ENCODE measurements around the gene CCDC85C. TPM values are rescaled to one million over a fixed set of nuclear protein-coding genes. Genes with fewer than 3 reads are reported as not detected.

The CCDC85C gene
- polyA plus RNA-seq, 2 donors: 30.1 to 51.0 TPM

DNA sequence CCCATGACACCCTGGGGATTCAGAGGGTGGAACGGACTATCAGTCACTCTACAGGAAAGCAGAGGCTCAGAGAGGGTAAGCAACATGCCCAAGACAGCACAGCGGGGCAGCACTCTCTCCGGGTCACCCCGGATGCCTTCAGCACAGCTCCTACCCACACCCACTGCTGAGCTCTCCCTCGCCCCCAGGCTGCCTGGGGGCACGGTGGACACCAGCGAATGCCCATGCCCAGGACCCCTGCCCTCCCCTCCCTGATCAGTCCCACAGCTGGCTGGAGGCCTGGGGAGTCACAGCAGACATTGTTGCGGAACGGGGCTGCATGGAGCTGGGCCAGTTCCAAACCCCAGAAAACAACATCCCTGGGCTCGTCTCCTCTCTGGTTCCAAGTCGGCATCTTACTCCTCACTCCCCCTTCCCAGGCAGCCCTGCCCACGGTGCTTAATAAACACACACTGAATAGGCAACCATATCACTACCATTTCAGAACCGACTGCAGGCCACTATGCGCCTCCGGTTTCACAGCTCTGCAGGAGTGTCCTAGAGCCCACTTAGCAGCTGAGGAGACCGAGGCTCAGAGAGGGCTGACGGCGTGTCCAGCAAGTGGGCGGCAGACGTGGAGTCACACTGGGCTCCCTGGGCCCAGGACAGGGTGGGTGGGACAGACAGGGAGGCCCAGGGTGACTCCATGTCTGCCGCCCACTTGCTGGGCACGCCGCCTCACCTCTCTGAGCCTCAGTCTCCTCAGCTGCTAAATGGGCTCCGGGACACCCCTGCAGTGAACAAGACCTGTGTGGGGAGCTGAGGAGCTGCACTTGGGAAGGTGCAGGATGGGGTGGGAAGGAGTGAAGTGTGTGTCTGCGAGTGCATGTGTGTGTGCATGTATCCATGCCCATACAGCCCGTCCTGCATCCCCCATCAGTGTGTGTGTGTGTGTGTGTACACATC lies 27.0 kb downstream of the CCDC85C start:
- Histone ChIP-seq H3K27me3 (ENCODE audit: control insufficient read depth in 1 of 2, insufficient read depth in 2 of 2, low read length in 2 of 2) (no peaks in the 10 kb centered on the region), H3K27ac (ENCODE audit: low read depth in 2 of 2, low read length in 1 of 2) (peak overlapping the region; percentile 93 to 96)
- 62 to 74% methylated on average over 26 of the region's 26 CpGs for WGBS, 2 donors

DNA sequence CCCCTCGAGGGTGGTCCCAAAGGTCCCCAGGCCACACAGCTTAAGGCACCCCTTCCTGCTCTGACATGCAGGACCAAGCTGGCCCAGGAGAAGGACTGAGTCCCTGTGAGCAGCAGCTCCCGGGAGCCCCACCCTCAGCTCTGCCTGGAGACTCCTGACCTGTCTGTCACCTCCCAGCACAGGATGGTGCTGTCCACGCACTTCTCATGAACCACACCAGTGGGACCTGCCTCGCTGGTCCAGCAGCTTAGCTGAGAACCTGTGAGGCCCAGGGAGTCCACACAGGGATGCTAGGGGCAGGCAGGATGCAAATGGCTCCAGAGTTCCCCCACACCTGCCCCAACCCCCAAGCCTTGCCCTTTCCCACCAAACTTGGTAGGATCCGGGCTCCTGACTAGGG lies 27.7 kb downstream of the CCDC85C start:
- H3K27me3 ChIP-seq (ENCODE audit: control insufficient read depth in 1 of 2, insufficient read depth in 2 of 2, low read length in 2 of 2): no peaks in the 10 kb centered on the region
- H3K9me3 ChIP-seq (ENCODE audit: control insufficient read depth in 2 of 2, insufficient read depth in 1 of 2, low read depth in 1 of 2, low read length in 1 of 2): no peaks in the 10 kb centered on the region
- peak overlapping the region; percentile 93 to 96 for H3K27ac ChIP-seq (ENCODE audit: low read depth in 2 of 2, low read length in 1 of 2)
- no peak overlapping the region for H3K4me3 ChIP-seq (ENCODE audit: low read depth in 1 of 2, low read length in 2 of 2)
- H3K4me1 ChIP-seq (ENCODE audit: control insufficient read depth in 2 of 2, insufficient read depth in 2 of 2, low read length in 1 of 2): peaks cover 20 to 66% of the 10 kb centered on the region in 2 donors
- 45 to 47% methylated on average over 5 of the region's 5 CpGs for WGBS, 2 donors
- peaks cover 0 to under 1% of the 10 kb centered on the region in 2 donors for H3K36me3 ChIP-seq (ENCODE audit: control insufficient read depth in 2 of 2, insufficient read depth in 2 of 2, low read length in 1 of 2)

More for the DNA sequence above, 27.0 kb downstream of the CCDC85C start:
- no peak overlapping the region for H3K4me3 ChIP-seq (ENCODE audit: low read depth in 1 of 2, low read length in 2 of 2)
- H3K4me1 ChIP-seq (ENCODE audit: control insufficient read depth in 2 of 2, insufficient read depth in 2 of 2, low read length in 1 of 2): peaks cover 23 to 64% of the 10 kb centered on the region in 2 donors
- H3K9me3 ChIP-seq (ENCODE audit: control insufficient read depth in 2 of 2, insufficient read depth in 1 of 2, low read depth in 1 of 2, low read length in 1 of 2): no peaks in the 10 kb centered on the region
- H3K36me3 ChIP-seq (ENCODE audit: control insufficient read depth in 2 of 2, insufficient read depth in 2 of 2, low read length in 1 of 2): peaks cover 0 to 2% of the 10 kb centered on the region in 2 donors

DNA sequence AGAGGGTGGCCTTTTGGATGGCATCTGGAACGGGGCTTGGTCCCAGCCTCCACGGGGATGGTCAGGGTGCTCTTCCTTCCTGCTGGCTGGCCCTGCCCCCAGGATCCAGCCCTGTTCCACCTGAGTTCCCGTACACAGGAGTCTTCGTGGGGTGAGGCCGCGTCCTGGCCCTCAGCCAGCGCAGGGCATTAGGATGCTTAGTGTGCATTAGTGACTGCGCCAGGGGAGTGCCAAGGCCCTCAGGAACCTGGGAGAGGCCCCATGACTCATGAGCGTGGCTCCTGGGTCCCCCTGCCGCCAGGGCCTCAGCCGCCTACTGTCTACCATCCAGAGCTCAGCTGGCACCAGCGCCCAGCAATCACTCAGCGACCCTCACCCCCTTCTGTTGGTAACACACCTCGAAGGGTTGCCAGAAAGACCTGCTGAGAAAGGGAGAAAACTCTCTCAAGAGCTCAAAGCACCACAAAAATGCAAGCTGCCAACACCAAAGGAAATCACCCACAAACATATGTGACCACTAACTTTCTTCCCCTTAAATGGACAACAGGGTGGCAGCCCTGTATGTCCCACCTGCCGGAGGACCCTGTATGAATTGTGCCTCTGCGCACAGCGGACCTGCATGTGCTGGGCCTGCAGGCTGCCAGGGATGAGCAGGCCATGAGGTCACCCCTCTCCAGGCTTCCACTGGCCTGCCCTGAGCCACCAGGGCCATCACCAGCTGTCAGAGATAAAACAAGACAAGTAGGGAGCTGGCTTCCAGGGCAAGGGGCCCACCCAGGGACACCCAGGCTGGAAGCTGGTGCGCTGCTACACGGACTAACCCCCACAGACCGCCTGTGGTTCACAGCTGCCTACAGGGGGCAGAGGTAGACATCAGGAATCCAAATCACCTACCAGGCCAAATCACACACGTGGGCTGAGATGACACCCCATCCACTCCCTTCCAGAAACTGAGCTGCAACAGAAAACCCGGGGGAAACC lies 28.7 kb downstream of the CCDC85C start:
- WGBS, 2 donors: 59 to 65% methylated on average over 21 to 22 of the region's 22 CpGs
- no peaks in the 10 kb centered on the region for H3K36me3 ChIP-seq (ENCODE audit: control insufficient read depth in 2 of 2, insufficient read depth in 2 of 2, low read length in 1 of 2)
- H3K27ac ChIP-seq (ENCODE audit: low read depth in 2 of 2, low read length in 1 of 2): peak overlapping the region; percentile 93 to 96
- H3K4me1 ChIP-seq (ENCODE audit: control insufficient read depth in 2 of 2, insufficient read depth in 2 of 2, low read length in 1 of 2): peaks cover 15 to 67% of the 10 kb centered on the region in 2 donors
- H3K4me3 ChIP-seq (ENCODE audit: low read depth in 1 of 2, low read length in 2 of 2): peak overlapping the region in 1 of 2 donors; percentile 5
- H3K9me3 ChIP-seq (ENCODE audit: control insufficient read depth in 2 of 2, insufficient read depth in 1 of 2, low read depth in 1 of 2, low read length in 1 of 2): no peaks in the 10 kb centered on the region
- no peaks in the 10 kb centered on the region for H3K27me3 ChIP-seq (ENCODE audit: control insufficient read depth in 1 of 2, insufficient read depth in 2 of 2, low read length in 2 of 2)

DNA sequence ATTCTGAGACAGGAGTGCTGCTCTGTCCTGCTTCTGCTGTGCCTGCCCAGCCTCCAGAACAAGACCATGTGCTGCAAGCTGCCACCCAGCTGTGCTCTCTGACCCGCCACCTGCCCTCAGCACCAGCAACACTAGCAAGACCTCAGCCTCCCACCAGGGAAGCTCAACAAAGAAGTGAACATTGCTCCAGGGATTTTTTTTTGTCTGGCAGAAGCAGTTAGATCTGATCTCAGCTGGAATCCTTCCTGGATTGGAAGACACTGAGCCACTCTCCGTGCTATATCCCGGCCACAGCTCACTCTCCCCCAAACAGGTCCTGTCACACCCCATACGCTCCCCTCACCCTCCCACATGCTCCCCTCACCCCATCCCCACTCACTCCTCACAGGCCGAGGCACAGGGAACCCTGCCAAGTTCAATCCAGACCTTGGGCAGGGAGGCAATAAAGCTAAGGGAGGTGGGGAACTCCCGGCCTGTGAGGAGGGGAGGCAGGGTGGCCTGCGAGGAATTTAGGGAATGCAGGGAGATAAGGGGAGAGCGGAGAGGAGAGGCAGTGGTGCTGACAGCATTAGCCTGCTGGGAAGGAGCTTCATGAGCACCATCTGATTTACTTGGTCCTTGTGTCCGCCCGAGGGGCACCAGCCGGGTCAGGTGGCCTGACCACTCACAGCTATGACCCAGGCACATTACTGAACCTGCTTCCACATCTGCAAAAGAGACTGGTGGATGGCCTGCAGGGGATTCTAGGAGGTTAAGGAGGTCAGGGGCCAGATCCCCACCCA lies 29.7 kb downstream of the CCDC85C start:
- no peaks in the 10 kb centered on the region for H3K9me3 ChIP-seq (ENCODE audit: control insufficient read depth in 2 of 2, insufficient read depth in 1 of 2, low read depth in 1 of 2, low read length in 1 of 2)
- peaks cover 0 to 2% of the 10 kb centered on the region in 2 donors for H3K36me3 ChIP-seq (ENCODE audit: control insufficient read depth in 2 of 2, insufficient read depth in 2 of 2, low read length in 1 of 2)
- H3K27me3 ChIP-seq (ENCODE audit: control insufficient read depth in 1 of 2, insufficient read depth in 2 of 2, low read length in 2 of 2): no peaks in the 10 kb centered on the region
- no peak overlapping the region for H3K4me3 ChIP-seq (ENCODE audit: low read depth in 1 of 2, low read length in 2 of 2)
- 37 to 42% methylated on average over 11 of the region's 11 CpGs for WGBS, 2 donors
- H3K4me1 ChIP-seq (ENCODE audit: control insufficient read depth in 2 of 2, insufficient read depth in 2 of 2, low read length in 1 of 2): peaks cover 13 to 67% of the 10 kb centered on the region in 2 donors
- H3K27ac ChIP-seq (ENCODE audit: low read depth in 2 of 2, low read length in 1 of 2): peak overlapping the region; percentile 93 to 96

DNA sequence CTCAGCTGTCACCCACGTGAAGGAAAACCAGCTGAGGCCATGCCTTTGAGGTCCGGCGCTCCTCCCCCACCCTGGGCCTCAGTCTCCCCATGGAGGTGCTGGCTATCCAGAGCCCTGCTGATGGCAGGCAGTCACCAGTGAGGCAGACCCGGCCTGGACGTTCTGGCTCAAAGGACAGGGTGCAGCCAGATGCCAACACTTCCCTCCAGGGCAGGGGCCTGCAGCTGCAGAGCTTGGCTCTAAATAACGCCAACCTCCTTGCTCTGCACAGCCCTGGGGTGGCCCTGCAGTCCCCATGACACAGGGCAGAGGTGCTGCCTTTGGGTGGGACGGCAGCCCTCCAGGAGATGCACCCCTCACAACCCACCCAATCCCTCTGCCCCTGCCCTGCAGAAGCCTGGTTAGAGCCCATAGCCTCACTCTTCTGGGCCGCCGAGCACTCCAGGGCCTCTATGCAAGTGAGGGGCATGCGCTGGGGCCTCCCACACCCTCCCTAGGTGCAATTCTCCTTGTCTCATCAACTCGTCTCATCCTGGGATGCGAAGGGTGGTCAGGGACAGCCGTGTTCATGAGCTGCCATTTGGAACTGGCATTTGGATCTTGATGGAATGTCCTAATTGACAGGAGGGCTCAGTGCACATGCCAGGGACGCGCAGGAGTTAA lies 30.4 kb downstream of the CCDC85C start:
- Histone ChIP-seq H3K36me3 (ENCODE audit: control insufficient read depth in 2 of 2, insufficient read depth in 2 of 2, low read length in 1 of 2) (peaks cover 0 to 2% of the 10 kb centered on the region in 2 donors), H3K27ac (ENCODE audit: low read depth in 2 of 2, low read length in 1 of 2) (peak overlapping the region; percentile 72 to 96), H3K27me3 (ENCODE audit: control insufficient read depth in 1 of 2, insufficient read depth in 2 of 2, low read length in 2 of 2) (no peaks in the 10 kb centered on the region), H3K4me3 (ENCODE audit: low read depth in 1 of 2, low read length in 2 of 2) (no peak overlapping the region), H3K4me1 (ENCODE audit: control insufficient read depth in 2 of 2, insufficient read depth in 2 of 2, low read length in 1 of 2) (peaks cover 9 to 65% of the 10 kb centered on the region in 2 donors), H3K9me3 (ENCODE audit: control insufficient read depth in 2 of 2, insufficient read depth in 1 of 2, low read depth in 1 of 2, low read length in 1 of 2) (no peaks in the 10 kb centered on the region)
- WGBS, 2 donors: 71 to 74% methylated on average over 14 to 15 of the region's 15 CpGs

DNA sequence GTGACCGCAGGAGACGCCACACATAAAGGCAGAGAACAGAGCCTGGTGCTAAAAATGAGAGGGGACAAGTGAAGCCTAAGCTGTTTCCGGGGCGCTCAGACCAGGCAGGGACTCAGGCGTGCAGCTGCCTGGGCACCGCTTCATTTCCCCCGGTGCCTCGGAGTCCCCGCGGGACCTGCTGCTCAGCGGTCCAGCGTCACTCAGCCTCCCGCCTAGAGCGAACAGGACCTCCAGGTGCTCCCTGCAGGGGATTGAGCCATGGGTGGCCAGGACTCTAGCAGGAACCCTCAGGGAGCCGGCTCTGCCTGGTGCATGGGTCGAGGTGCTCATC lies 31.0 kb downstream of the CCDC85C start:
- 83 to 84% methylated on average over 16 of the region's 16 CpGs for WGBS, 2 donors
- no peak overlapping the region for H3K4me3 ChIP-seq (ENCODE audit: low read depth in 1 of 2, low read length in 2 of 2)
- peaks cover 0 to 2% of the 10 kb centered on the region in 2 donors for H3K36me3 ChIP-seq (ENCODE audit: control insufficient read depth in 2 of 2, insufficient read depth in 2 of 2, low read length in 1 of 2)
- H3K27ac ChIP-seq (ENCODE audit: low read depth in 2 of 2, low read length in 1 of 2): peak overlapping the region in 1 of 2 donors; percentile 22
- peaks cover 9 to 63% of the 10 kb centered on the region in 2 donors for H3K4me1 ChIP-seq (ENCODE audit: control insufficient read depth in 2 of 2, insufficient read depth in 2 of 2, low read length in 1 of 2)
- H3K27me3 ChIP-seq (ENCODE audit: control insufficient read depth in 1 of 2, insufficient read depth in 2 of 2, low read length in 2 of 2): no peaks in the 10 kb centered on the region
- no peaks in the 10 kb centered on the region for H3K9me3 ChIP-seq (ENCODE audit: control insufficient read depth in 2 of 2, insufficient read depth in 1 of 2, low read depth in 1 of 2, low read length in 1 of 2)

DNA sequence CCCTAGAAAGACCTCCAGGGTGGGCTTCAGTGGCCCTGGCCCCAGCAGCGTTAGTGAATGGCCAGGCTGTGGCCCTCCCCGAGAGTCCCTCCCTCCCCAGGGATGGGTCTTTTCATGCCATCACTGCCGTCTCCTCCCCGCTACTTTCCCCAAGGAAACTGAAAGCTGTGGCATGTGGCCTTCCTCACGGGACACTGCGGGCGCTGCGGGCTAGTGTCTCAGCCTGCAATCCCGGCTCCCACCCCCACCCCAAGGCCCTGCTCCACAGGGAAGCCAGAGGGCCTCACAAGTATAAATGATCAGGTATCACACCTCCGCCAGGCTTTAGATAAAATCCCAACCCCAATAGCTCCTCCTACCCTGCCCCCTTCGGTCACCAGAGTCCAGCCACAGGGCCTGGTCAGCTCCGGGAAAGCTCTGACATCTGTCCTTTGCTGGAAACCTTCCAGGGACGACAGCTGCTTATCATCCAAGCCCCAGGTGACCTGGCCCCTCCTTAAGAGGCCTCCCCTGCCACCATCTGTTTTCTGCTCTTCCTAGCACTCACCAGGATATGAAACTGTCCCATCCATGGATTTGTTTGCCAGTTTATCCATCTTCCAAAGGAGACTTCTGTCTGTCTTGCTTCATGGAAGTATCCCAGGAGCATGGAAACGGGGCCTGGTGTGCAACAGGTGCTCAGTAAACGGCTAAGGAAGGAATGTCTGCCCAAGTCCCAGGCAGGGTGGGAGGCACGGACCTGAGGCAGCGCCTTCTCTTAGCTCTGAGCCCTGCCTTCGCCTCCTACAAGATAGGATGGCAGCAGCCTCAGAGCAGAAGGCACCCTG lies 31.6 kb downstream of the CCDC85C start:
- no peaks in the 10 kb centered on the region for H3K9me3 ChIP-seq (ENCODE audit: control insufficient read depth in 2 of 2, insufficient read depth in 1 of 2, low read depth in 1 of 2, low read length in 1 of 2)
- H3K36me3 ChIP-seq (ENCODE audit: control insufficient read depth in 2 of 2, insufficient read depth in 2 of 2, low read length in 1 of 2): peaks cover 0 to 2% of the 10 kb centered on the region in 2 donors
- H3K4me3 ChIP-seq (ENCODE audit: low read depth in 1 of 2, low read length in 2 of 2): no peak overlapping the region
- 69 to 73% methylated on average over 18 of the region's 18 CpGs for WGBS, 2 donors
- peaks cover 9 to 57% of the 10 kb centered on the region in 2 donors for H3K4me1 ChIP-seq (ENCODE audit: control insufficient read depth in 2 of 2, insufficient read depth in 2 of 2, low read length in 1 of 2)
- peak overlapping the region; percentile 21 to 44 for H3K27ac ChIP-seq (ENCODE audit: low read depth in 2 of 2, low read length in 1 of 2)
- no peaks in the 10 kb centered on the region for H3K27me3 ChIP-seq (ENCODE audit: control insufficient read depth in 1 of 2, insufficient read depth in 2 of 2, low read length in 2 of 2)

DNA sequence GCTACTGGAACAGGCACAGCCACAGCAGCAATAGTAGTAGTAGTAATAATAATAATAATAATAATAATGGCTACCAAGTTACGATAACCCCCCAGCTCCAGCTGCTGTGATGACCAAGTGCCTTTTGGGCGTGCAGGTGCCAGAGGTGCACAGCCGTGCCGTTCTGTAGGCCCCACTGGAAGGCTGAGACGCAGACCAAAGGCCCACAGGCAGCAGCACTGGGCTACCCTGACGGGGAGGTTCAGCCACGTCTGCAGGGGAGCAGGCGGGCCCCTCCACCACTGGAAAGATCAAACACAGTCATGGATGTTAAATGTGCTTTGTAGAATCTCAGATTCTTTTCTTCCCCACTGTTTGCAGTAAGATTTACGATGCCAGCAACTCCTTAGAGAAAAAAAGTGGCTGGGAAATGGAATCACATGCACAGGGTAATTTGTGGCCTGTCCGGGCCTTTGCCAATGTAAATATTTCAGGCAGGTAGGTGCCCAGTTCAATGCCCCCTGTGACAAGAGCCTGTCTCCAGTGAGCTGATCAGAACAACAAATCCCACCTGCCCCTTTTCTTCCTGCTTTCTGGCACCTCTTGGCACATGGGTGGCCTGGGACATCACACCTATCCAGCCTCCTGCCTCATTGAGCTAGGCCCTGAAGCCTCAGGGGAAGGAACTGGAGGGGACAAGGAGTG lies 32.6 kb downstream of the CCDC85C start:
- Histone ChIP-seq H3K36me3 (ENCODE audit: control insufficient read depth in 2 of 2, insufficient read depth in 2 of 2, low read length in 1 of 2) (peaks cover 0 to 2% of the 10 kb centered on the region in 2 donors), H3K27me3 (ENCODE audit: control insufficient read depth in 1 of 2, insufficient read depth in 2 of 2, low read length in 2 of 2) (no peaks in the 10 kb centered on the region), H3K9me3 (ENCODE audit: control insufficient read depth in 2 of 2, insufficient read depth in 1 of 2, low read depth in 1 of 2, low read length in 1 of 2) (no peaks in the 10 kb centered on the region), H3K27ac (ENCODE audit: low read depth in 2 of 2, low read length in 1 of 2) (peak overlapping the region; percentile 21 to 52), H3K4me1 (ENCODE audit: control insufficient read depth in 2 of 2, insufficient read depth in 2 of 2, low read length in 1 of 2) (peaks cover 14 to 55% of the 10 kb centered on the region in 2 donors), H3K4me3 (ENCODE audit: low read depth in 1 of 2, low read length in 2 of 2) (no peak overlapping the region)
- 57% methylated on average over 10 of the region's 10 CpGs for WGBS, 2 donors

Measured in esophagus (tissue), 2 donors.